Measurements from ENCODE around the gene TDRD9.
"Not testable (repeated sequence)": the region's sequence is repeated elsewhere in the genome, so short reads cannot be mapped to it uniquely, and the experiment has no call there.

The TDRD9 gene

DNA sequence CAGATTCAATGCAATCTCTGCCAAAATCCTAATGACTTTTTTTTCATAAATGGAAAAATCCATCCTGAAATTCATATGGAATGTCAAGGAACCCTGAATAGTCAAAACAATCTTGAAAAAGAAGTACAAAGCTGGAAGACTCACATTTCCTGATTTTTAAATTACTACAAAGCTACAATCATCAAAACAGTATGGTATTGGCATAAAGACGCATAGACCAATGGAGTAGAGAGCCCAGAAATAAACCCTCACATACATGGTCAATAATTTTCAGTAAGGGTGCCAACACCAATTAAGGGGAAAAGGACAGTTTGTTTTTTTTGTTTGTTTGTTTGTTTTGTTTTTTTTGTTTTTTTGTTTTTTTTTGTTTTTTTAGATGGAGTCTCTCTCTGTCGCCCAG, 18.7 kb downstream of the TDRD9 start:
- peaks cover 0 to 4% of the 10 kb centered on the region in 2 donors for H3K27me3 ChIP-seq (ENCODE audit: control insufficient read depth in 1 of 2, insufficient read depth in 2 of 2, low read length in 2 of 2)
- no peak overlapping the region for H3K4me3 ChIP-seq (ENCODE audit: low read depth in 1 of 2, low read length in 2 of 2)

DNA sequence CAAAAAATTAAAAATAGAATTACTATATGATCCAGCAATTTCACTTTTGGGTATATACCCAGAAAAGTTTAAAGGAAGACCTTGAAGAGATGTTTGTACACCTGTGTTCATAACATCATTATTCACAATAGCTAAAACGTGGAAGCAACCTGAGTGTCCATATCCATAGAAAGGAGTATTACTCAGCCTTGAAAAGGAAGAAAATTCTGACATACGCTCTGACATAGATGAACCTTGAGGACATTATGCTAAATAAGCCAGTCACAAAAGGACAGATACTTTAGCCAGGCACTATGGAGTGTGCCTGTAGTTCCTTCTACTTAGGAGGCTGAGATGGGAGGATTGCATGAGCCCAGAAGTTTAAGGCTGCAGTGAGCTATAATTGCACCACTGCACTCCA, 20.2 kb downstream of the TDRD9 start:
- Histone ChIP-seq H3K4me3 (ENCODE audit: low read depth in 1 of 2, low read length in 2 of 2) (no peak overlapping the region), H3K36me3 (ENCODE audit: control insufficient read depth in 1 of 2, insufficient read depth in 2 of 2, low read length in 2 of 2) (no peaks in the 10 kb centered on the region), H3K27me3 (ENCODE audit: control insufficient read depth in 1 of 2, insufficient read depth in 2 of 2, low read length in 2 of 2) (no peaks in the 10 kb centered on the region), H3K4me1 (ENCODE audit: control insufficient read depth in 1 of 2, insufficient read depth in 2 of 2, low read length in 2 of 2) (no peaks in the 10 kb centered on the region), H3K9ac (ENCODE audit: low read depth in 1 of 2, low read length in 2 of 2) (no peak overlapping the region), H3K27ac (ENCODE audit: low read depth, low read length) (no peak overlapping the region), H3K9me3 (ENCODE audit: control insufficient read depth in 1 of 2, low read length in 2 of 2) (peaks cover 4 to 5% of the 10 kb centered on the region in 2 donors)

More for the DNA sequence above, 18.7 kb downstream of the TDRD9 start:
- Histone ChIP-seq H3K4me1 (ENCODE audit: control insufficient read depth in 1 of 2, insufficient read depth in 2 of 2, low read length in 2 of 2) (no peaks in the 10 kb centered on the region), H3K36me3 (ENCODE audit: control insufficient read depth in 1 of 2, insufficient read depth in 2 of 2, low read length in 2 of 2) (no peaks in the 10 kb centered on the region), H3K27ac (ENCODE audit: low read depth, low read length) (no peak overlapping the region), H3K9ac (ENCODE audit: low read depth in 1 of 2, low read length in 2 of 2) (no peak overlapping the region), H3K9me3 (ENCODE audit: control insufficient read depth in 1 of 2, low read length in 2 of 2) (peaks cover 4 to 5% of the 10 kb centered on the region in 2 donors)

DNA sequence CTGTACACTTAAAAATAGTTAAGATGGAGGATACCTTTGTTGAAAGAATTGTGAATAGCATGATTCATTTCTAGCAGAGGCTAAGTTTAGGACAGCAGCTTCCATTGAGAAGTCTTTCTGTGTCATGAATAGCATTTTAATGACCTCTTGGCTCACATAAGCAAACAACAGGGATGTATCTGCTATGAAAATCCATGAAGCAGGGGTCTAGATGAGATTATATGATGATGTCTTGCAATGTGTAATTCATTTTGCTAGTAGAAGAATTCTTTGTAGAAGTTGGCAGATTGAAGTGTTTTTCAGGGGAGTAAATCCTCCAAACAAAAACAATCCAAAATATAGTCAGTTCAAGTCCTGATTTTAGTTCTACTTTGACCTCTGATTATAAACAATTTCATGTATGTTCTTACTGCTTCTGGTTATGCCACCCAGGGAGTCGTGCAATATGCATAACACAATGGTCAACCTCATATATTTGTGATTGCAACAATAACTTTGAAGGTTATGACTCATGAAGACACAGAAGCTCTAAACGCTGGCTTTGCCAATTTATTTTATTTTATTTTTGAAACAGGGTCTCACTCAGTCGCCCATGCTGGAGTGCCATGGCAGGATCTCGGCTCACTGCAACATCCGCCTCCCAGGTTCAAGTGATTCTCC, 21.0 kb downstream of the TDRD9 start:
- peaks cover 4 to 5% of the 10 kb centered on the region in 2 donors for H3K9me3 ChIP-seq (ENCODE audit: control insufficient read depth in 1 of 2, low read length in 2 of 2)
- H3K4me1 ChIP-seq (ENCODE audit: control insufficient read depth in 1 of 2, insufficient read depth in 2 of 2, low read length in 2 of 2): no peaks in the 10 kb centered on the region
- H3K9ac ChIP-seq (ENCODE audit: low read depth in 1 of 2, low read length in 2 of 2): no peak overlapping the region
- no peaks in the 10 kb centered on the region for H3K36me3 ChIP-seq (ENCODE audit: control insufficient read depth in 1 of 2, insufficient read depth in 2 of 2, low read length in 2 of 2)
- no peaks in the 10 kb centered on the region for H3K27me3 ChIP-seq (ENCODE audit: control insufficient read depth in 1 of 2, insufficient read depth in 2 of 2, low read length in 2 of 2)
- no peak overlapping the region for H3K27ac ChIP-seq (ENCODE audit: low read depth, low read length)
- no peak overlapping the region for H3K4me3 ChIP-seq (ENCODE audit: low read depth in 1 of 2, low read length in 2 of 2)

DNA sequence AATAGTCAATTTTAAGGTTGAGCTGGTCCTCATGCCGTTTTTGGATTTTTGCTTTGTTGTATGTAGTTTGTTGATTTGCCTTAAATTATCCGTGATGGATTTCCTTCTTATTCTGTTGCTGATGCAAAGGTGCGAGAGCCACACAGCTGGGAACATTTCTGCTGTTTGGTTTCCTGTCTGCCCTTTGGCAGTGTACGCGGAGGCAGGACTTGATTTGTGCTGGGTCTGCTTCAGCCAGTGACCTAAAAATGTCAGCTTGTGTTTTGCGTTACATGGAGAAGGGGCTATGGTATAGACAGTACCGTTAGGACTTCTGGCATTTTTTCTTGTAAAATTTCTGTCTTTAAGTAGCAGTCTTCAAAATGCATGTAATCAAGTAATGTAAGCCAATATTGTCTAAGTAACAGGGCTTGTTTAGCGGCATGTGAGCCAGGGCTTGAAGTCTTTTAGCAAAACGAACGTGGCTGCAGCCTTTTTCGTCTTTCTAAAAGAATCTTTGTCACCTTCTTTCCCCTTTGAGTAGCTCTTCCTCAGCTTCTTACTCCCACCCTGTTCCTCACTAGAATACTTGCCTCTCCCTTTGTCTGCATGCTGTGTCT, 32.3 kb downstream of the TDRD9 start:
- Histone ChIP-seq H3K9ac (ENCODE audit: low read depth in 1 of 2, low read length in 2 of 2) (no peak overlapping the region), H3K9me3 (ENCODE audit: control insufficient read depth in 1 of 2, low read length in 2 of 2) (no peaks in the 10 kb centered on the region), H3K36me3 (ENCODE audit: control insufficient read depth in 1 of 2, insufficient read depth in 2 of 2, low read length in 2 of 2) (no peaks in the 10 kb centered on the region)

DNA sequence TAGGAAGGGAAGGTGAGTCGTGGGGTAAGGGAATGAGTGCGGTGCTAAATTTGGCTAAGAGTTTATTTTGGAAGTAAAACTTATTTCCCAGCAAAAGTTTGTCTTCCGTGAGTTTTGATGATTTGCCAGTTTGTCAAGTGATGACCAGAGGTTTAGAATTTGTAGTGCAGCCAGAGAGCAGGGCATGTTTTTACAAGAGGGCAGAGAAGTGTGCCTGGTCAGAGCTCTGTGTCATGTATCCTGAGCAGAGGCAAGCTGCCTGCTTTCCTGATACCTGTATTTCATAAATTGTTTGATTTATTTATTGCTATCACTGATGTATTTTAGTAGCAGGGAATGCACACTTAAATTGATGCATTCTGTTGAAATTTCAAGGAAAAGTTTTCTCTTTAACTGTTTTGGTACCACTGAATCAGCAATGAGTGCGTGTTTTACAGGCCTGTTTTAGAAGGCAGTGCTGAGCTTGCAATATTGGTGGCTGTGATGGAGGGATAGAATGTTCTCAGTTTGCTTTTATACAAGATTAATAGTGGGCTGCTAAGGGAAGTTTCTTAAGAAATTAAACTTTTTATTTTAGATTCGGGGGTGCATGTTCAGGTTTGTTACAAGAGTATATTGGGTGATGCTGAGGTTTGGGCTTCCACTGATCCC, 33.8 kb downstream of the TDRD9 start:
- Histone ChIP-seq H3K36me3 (ENCODE audit: control insufficient read depth in 1 of 2, insufficient read depth in 2 of 2, low read length in 2 of 2) (no peaks in the 10 kb centered on the region), H3K4me1 (ENCODE audit: control insufficient read depth in 1 of 2, insufficient read depth in 2 of 2, low read length in 2 of 2) (no peaks in the 10 kb centered on the region), H3K27me3 (ENCODE audit: control insufficient read depth in 1 of 2, insufficient read depth in 2 of 2, low read length in 2 of 2) (no peaks in the 10 kb centered on the region), H3K9me3 (ENCODE audit: control insufficient read depth in 1 of 2, low read length in 2 of 2) (no peaks in the 10 kb centered on the region), H3K9ac (ENCODE audit: low read depth in 1 of 2, low read length in 2 of 2) (no peak overlapping the region), H3K4me3 (ENCODE audit: low read depth in 1 of 2, low read length in 2 of 2) (no peak overlapping the region), H3K27ac (ENCODE audit: low read depth, low read length) (no peak overlapping the region)

More for the DNA sequence above, 32.3 kb downstream of the TDRD9 start:
- no peak overlapping the region for H3K4me3 ChIP-seq (ENCODE audit: low read depth in 1 of 2, low read length in 2 of 2)
- H3K27me3 ChIP-seq (ENCODE audit: control insufficient read depth in 1 of 2, insufficient read depth in 2 of 2, low read length in 2 of 2): no peaks in the 10 kb centered on the region
- H3K27ac ChIP-seq (ENCODE audit: low read depth, low read length): no peak overlapping the region
- H3K4me1 ChIP-seq (ENCODE audit: control insufficient read depth in 1 of 2, insufficient read depth in 2 of 2, low read length in 2 of 2): no peaks in the 10 kb centered on the region

DNA sequence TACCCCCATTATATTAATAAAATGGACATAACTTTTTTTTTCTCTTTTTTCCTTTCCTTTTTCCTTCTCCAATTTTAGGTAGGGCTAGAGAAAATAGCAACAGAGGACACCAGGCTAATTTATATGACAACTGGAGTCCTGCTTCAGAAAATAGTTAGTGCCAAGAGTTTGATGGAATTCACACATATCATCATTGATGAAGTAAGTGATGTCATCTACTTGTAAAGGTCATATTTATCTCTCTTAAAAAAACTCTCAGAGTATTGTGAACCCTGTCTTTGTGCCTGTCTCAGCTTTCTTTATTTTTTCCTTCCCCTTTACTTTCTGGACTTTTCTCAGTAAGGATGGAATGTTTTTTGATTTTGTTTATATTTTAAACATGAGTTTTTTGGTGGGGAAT, 38.4 kb downstream of the TDRD9 start:
- Histone ChIP-seq H3K27me3 (ENCODE audit: control insufficient read depth in 1 of 2, insufficient read depth in 2 of 2, low read length in 2 of 2) (peaks cover 0 to 3% of the 10 kb centered on the region in 2 donors), H3K4me3 (ENCODE audit: low read depth in 1 of 2, low read length in 2 of 2) (no peak overlapping the region)

DNA sequence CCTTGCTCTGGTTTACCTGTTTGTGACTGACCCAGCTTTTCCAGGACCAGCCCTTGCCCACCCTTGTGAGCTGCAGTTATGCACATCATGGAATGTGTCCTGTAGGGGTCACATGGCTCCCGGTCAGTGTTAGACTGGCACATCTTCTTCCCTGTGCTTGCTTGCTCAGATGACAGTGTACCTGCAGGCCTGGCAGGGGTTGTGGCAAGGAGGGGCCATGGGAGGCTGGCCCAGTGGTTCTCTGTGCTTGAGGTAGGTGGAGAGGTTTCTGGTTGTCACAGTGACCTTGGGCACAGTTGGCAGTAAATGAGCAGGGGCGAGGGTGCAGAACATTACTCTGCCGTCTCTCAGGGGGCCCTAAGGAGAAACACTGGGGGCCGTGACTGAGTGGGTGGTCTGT, 41.7 kb downstream of the TDRD9 start:
- Histone ChIP-seq H3K4me3 (ENCODE audit: low read depth in 1 of 2, low read length in 2 of 2) (no peak overlapping the region), H3K27me3 (ENCODE audit: control insufficient read depth in 1 of 2, insufficient read depth in 2 of 2, low read length in 2 of 2) (peaks cover 0 to 3% of the 10 kb centered on the region in 2 donors), H3K36me3 (ENCODE audit: control insufficient read depth in 1 of 2, insufficient read depth in 2 of 2, low read length in 2 of 2) (no peaks in the 10 kb centered on the region), H3K9ac (ENCODE audit: low read depth in 1 of 2, low read length in 2 of 2) (no peak overlapping the region), H3K9me3 (ENCODE audit: control insufficient read depth in 1 of 2, low read length in 2 of 2) (no peaks in the 10 kb centered on the region), H3K4me1 (ENCODE audit: control insufficient read depth in 1 of 2, insufficient read depth in 2 of 2, low read length in 2 of 2) (no peaks in the 10 kb centered on the region), H3K27ac (ENCODE audit: low read depth, low read length) (no peak overlapping the region)

More for the DNA sequence above, 38.4 kb downstream of the TDRD9 start:
- Histone ChIP-seq H3K9me3 (ENCODE audit: control insufficient read depth in 1 of 2, low read length in 2 of 2) (no peaks in the 10 kb centered on the region), H3K27ac (ENCODE audit: low read depth, low read length) (no peak overlapping the region), H3K36me3 (ENCODE audit: control insufficient read depth in 1 of 2, insufficient read depth in 2 of 2, low read length in 2 of 2) (no peaks in the 10 kb centered on the region), H3K4me1 (ENCODE audit: control insufficient read depth in 1 of 2, insufficient read depth in 2 of 2, low read length in 2 of 2) (no peaks in the 10 kb centered on the region), H3K9ac (ENCODE audit: low read depth in 1 of 2, low read length in 2 of 2) (no peak overlapping the region)

DNA sequence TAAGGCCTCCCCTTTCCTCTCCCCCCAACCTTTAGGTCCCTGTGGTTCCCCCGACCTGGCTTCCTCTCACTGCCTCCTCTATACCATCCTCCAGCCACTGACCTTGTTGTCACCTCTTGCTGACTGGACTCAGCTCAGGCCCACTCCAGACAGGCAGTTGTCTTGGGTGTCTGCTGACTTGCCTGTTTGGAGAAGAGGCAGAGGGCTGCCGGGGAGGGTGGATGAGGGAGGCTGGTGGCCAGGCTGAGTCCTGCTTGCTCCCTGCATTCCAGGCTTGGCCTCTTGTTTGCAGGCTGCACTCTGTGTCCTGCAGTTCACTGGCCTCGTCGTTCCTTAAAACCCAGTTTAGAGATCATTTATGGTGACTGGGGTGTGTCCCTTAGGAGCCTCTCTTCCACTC, 45.1 kb downstream of the TDRD9 start:
- Histone ChIP-seq H3K36me3 (ENCODE audit: control insufficient read depth in 1 of 2, insufficient read depth in 2 of 2, low read length in 2 of 2) (no peaks in the 10 kb centered on the region), H3K4me3 (ENCODE audit: low read depth in 1 of 2, low read length in 2 of 2) (no peak overlapping the region), H3K27ac (ENCODE audit: low read depth, low read length) (no peak overlapping the region), H3K9ac (ENCODE audit: low read depth in 1 of 2, low read length in 2 of 2) (no peak overlapping the region), H3K9me3 (ENCODE audit: control insufficient read depth in 1 of 2, low read length in 2 of 2) (no peaks in the 10 kb centered on the region), H3K4me1 (ENCODE audit: control insufficient read depth in 1 of 2, insufficient read depth in 2 of 2, low read length in 2 of 2) (no peaks in the 10 kb centered on the region), H3K27me3 (ENCODE audit: control insufficient read depth in 1 of 2, insufficient read depth in 2 of 2, low read length in 2 of 2) (no peaks in the 10 kb centered on the region)

DNA sequence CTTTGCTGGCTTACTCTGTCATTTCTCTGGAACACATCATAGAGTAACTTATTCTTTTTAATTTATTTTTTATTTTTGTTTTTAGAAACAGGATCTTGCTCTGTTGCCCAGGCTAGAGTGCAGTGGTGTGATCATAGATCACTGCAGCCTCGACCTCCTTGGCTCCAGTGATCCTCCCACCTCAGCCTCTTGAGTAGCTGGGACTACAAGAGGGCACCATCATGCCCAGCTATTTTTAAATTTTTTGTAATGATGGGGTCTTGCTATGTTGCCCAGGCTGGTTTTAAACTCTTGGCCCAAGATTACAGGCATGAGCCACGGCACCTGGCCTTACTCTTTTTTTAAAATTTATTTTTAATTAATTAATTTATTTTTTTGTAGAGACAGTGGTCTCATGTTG, 46.3 kb downstream of the TDRD9 start:
- Histone ChIP-seq H3K27me3 (ENCODE audit: control insufficient read depth in 1 of 2, insufficient read depth in 2 of 2, low read length in 2 of 2) (no peaks in the 10 kb centered on the region), H3K36me3 (ENCODE audit: control insufficient read depth in 1 of 2, insufficient read depth in 2 of 2, low read length in 2 of 2) (no peaks in the 10 kb centered on the region), H3K9me3 (ENCODE audit: control insufficient read depth in 1 of 2, low read length in 2 of 2) (no peaks in the 10 kb centered on the region), H3K9ac (ENCODE audit: low read depth in 1 of 2, low read length in 2 of 2) (no peak overlapping the region), H3K27ac (ENCODE audit: low read depth, low read length) (no peak overlapping the region), H3K4me1 (ENCODE audit: control insufficient read depth in 1 of 2, insufficient read depth in 2 of 2, low read length in 2 of 2) (no peaks in the 10 kb centered on the region), H3K4me3 (ENCODE audit: low read depth in 1 of 2, low read length in 2 of 2) (no peak overlapping the region)

DNA sequence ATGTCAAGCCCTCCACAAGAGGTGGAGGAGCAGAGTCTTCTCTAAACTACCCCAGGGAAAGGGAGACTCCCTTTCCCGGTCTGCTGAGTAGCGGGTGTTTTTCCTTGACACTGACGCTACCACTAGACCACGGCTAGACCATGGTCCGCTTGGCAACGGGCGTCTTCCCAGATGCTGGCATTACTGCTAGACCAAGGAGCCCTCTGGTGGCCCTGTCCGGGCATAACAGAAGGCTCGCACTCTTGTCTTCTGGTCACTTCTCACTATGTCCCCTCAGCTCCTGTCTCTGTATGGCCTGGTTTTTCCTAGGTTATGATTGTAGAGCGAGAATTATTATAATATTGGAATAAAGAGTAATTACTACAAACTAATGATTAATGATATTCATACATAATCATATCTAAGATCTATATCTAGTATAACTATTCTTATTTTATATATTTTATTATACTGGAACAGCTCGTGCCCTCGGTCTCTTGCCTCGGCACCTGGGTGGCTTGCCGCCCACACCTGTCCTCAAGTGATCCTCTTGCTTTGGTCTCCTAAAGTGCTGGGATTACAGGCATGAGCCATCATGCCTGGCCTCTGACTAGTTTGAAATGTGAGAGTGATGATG, 52.5 kb downstream of the TDRD9 start:
- not testable (repeated sequence) for H3K4me3 ChIP-seq (ENCODE audit: low read depth in 1 of 2, low read length in 2 of 2)

More for the DNA sequence above, 52.5 kb downstream of the TDRD9 start:
- not testable (repeated sequence) for H3K4me1 ChIP-seq (ENCODE audit: control insufficient read depth in 1 of 2, insufficient read depth in 2 of 2, low read length in 2 of 2); H3K27me3 ChIP-seq (ENCODE audit: control insufficient read depth in 1 of 2, insufficient read depth in 2 of 2, low read length in 2 of 2); H3K27ac ChIP-seq (ENCODE audit: low read depth, low read length); H3K36me3 ChIP-seq (ENCODE audit: control insufficient read depth in 1 of 2, insufficient read depth in 2 of 2, low read length in 2 of 2); H3K9ac ChIP-seq (ENCODE audit: low read depth in 1 of 2, low read length in 2 of 2); H3K9me3 ChIP-seq (ENCODE audit: control insufficient read depth in 1 of 2, low read length in 2 of 2)

Measured in duodenal mucosa (tissue), 2 donors.